DND-41 (cell line): ENCODE measurements around the gene RING1.

Experiments
- ATAC-seq: fragments of 200-7000 bp; cut with Tn5 transposase; 3 replicates; pipeline ENCODE4 v1.9.1; 2021; ENCODE audit warnings: low read depth; ENCODE audit not compliant: insufficient read depth
- DNase-seq: peaks from one replicate; pipeline ENCODE4 v3.0.0-alpha.2; 2020
- H2AFZ ChIP-seq: 2 replicates; pipeline ENCODE4 v1.6.0; 2012; ENCODE audit warnings: low read depth, low read length
- H3K27ac ChIP-seq: 2 replicates; pipeline ENCODE4 v1.5.1; 2012; ENCODE audit warnings: low read length, inconsistent platforms
- H3K27me3 ChIP-seq: fragments of 200-600 bp; sonication (generic); 2 replicates; pipeline ENCODE4 v1.6.0; 2012; ENCODE audit warnings: low read length, mild to moderate bottlenecking, inconsistent platforms; ENCODE audit not compliant: insufficient read depth, poor library complexity
- H3K36me3 ChIP-seq: 2 replicates; pipeline ENCODE4 v1.5.1; 2012; ENCODE audit warnings: low read length, inconsistent platforms; ENCODE audit not compliant: insufficient read depth
- H3K4me1 ChIP-seq: 2 replicates; pipeline ENCODE4 v1.5.1; 2012; ENCODE audit warnings: mild to moderate bottlenecking, low read length; ENCODE audit not compliant: insufficient read depth
- H3K4me2 ChIP-seq: 2 replicates; pipeline ENCODE4 v1.6.0; 2012; ENCODE audit warnings: mild to moderate bottlenecking, moderate library complexity, low read length, inconsistent platforms; ENCODE audit not compliant: insufficient read depth
- H3K4me3 ChIP-seq, 2 experiments: fragments of 200-600 bp in 1 of 2; shearing (Covaris generic) in 1 of 2; 2 replicates each; pipeline ENCODE4 v1.5.1; 2012 to 2016; ENCODE audit warnings: inconsistent platforms in 2 of 2, low read length in 2 of 2, mild to moderate bottlenecking in 2 of 2, low read depth in 1 of 2, moderate library complexity in 1 of 2
- H3K79me2 ChIP-seq: 2 replicates; pipeline ENCODE4 v1.6.0; 2012; ENCODE audit warnings: low read length, inconsistent platforms; ENCODE audit not compliant: insufficient read depth
- H3K9ac ChIP-seq: 2 replicates; pipeline ENCODE4 v1.6.0; 2012; ENCODE audit warnings: low read depth, mild to moderate bottlenecking, inconsistent platforms, low read length, moderate library complexity
- H3K9me3 ChIP-seq: 2 replicates; pipeline ENCODE4 v1.5.1; 2012; ENCODE audit warnings: low read length, moderate library complexity, mild to moderate bottlenecking, inconsistent platforms; ENCODE audit not compliant: insufficient read depth, severe bottlenecking
- H4K20me1 ChIP-seq: 2 replicates; pipeline ENCODE4 v1.6.0; 2012; ENCODE audit warnings: low read length; ENCODE audit not compliant: insufficient read depth
- CTCF ChIP-seq: IDR thresholded peaks from 2 replicates; pipeline ENCODE4 v1.5.1; 2012; ENCODE audit warnings: borderline replicate concordance, low read length, moderate library complexity, mild to moderate bottlenecking; ENCODE audit not compliant: poor library complexity, severe bottlenecking; ENCODE audit errors: extremely low read depth
- EZH2 ChIP-seq: IDR thresholded peaks from 3 replicates; pipeline ENCODE4 v1.6.1; 2012; ENCODE audit warnings: borderline replicate concordance, low read depth, mild to moderate bottlenecking, moderate library complexity, low read length, inconsistent platforms; ENCODE audit not compliant: severe bottlenecking

The RING1 gene

DNA sequence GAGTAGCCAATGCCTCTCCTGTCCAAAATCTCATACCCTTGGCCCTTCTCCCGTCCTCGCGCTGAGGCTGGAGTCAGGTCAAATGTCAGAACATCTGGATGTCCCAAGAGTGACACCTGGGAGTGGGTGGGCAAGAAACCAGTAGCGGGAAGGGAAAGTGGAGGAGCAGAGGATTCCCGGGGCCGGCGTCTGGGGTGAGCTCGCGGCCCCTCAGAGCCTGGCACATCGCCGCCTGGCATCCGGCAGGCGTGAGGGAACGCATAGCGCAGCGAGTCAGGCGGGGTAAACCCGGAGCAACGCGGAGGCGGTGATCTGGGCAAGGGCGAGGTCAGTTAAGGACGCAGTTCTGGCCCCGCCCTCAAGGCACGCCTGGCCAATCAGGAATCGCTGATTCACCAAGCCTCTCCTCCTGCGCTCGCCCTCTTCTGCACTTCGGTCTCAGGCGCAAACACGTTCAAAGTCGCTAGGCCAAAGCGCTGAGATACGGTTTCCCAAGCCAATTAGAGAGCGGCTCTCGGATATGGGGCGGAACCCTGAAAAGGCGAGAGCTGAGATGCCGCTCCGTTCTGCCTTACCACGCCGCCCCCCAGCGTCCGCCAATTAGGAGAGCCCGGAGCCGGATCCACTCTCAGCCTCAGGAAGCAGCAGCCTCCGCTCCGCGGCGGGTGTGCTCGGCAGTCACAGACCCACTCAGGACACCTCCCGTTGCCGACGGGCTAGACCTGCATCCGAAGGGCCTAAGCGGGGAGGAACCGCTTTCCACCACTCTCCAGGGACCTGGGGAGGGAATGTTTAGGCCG is 40.8 kb downstream of the RING1 start:
- peaks cover 39% of the 10 kb centered on the region for H3K4me1 ChIP-seq
- H3K9ac ChIP-seq, result peak overlapping the region; percentile 72
- H3K27me3 ChIP-seq, result no peaks in the 10 kb centered on the region
- peak; percentile 91 for ATAC-seq
- peaks cover 14% of the 10 kb centered on the region for H3K79me2 ChIP-seq
- H3K27ac ChIP-seq, result peak overlapping the region; percentile 85
- H3K4me3 ChIP-seq, result peak overlapping the region; percentile 45 to 63
- DNase-seq, result peak; percentile 98
- H3K4me2 ChIP-seq, result peak overlapping the region; percentile 88
- no peaks in the 10 kb centered on the region for H4K20me1 ChIP-seq
- TF ChIP-seq EZH2 (no peak), CTCF (peak; percentile 29)
- peaks cover 18% of the 10 kb centered on the region for H3K36me3 ChIP-seq
- peak overlapping the region; percentile 85 for H2AFZ ChIP-seq
- no peaks in the 10 kb centered on the region for H3K9me3 ChIP-seq

DNA sequence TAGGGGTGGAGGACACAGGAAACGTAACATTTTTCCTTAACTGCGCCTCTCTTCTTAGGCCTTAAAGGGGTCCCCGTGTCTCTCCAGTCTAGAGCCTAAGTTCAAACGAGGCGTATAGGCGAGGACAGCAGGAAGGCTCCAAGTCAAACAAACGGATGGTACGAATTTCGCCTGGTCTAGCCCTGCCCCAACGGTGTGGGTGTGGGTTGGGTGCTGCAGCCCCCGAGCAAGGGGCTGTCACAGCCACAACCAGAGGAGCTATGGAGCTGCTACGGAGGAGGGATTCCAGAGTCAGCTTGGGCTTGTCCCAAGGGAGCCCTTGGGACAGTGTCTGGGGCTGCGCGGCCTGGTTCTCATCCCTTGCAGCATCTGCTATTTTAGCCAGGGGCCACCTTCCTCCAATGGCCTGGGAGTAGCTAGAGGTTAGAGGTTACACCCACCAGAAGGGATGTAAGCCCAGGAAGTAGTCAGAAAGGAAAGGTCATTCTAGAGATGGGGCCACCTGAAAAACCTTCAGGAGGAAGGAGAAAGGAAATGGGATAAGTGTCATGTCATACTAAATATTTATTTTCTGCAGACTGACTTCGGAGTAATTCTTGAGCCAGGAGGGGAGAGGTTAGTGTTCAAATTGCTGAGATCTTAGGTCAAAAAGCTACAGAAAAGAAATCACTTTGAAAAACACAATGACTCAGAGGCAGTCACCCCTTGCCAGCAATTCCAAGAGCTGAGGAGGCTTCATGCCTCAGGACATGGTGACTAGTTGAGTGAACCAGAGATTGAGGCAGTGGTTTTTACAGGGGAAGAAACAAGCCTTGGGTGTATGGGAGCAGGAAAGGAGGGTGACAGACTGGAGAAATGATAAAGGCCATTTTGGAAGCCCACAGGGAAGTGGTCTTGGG is 41.7 kb downstream of the RING1 start:
- H3K79me2 ChIP-seq, result peaks cover 14% of the 10 kb centered on the region
- H3K9ac ChIP-seq, result peak overlapping the region; percentile 72
- peaks cover 39% of the 10 kb centered on the region for H3K4me1 ChIP-seq
- peak overlapping the region; percentile 85 for H3K27ac ChIP-seq
- no peaks in the 10 kb centered on the region for H3K27me3 ChIP-seq
- no peak for TF ChIP-seq CTCF
- TF ChIP-seq EZH2, result no peak
- ATAC-seq, result no peak; the same call in 1 of the 3 replicates
- H3K4me2 ChIP-seq, result peak overlapping the region; percentile 88
- H4K20me1 ChIP-seq, result no peaks in the 10 kb centered on the region
- DNase-seq, result no peak
- H3K9me3 ChIP-seq, result no peaks in the 10 kb centered on the region
- H3K36me3 ChIP-seq, result peaks cover 18% of the 10 kb centered on the region
- peak overlapping the region; percentile 45 to 63 for H3K4me3 ChIP-seq
- H2AFZ ChIP-seq, result peak overlapping the region; percentile 81

GRCh38 chr6:33250731-33251130 is 42.4 kb downstream of the RING1 start:
- peaks cover 39% of the 10 kb centered on the region for H3K4me1 ChIP-seq
- ATAC-seq (no peak), DNase-seq (no peak)
- TF ChIP-seq EZH2, result no peak
- no peak for TF ChIP-seq CTCF
- H3K4me2 ChIP-seq, result peak overlapping the region; percentile 88
- no peaks in the 10 kb centered on the region for H3K27me3 ChIP-seq
- H3K27ac ChIP-seq, result peak overlapping the region; percentile 85
- peak overlapping the region; percentile 72; the same call in 1 of the 2 replicates for H3K9ac ChIP-seq
- no peak overlapping the region for H2AFZ ChIP-seq
- no peaks in the 10 kb centered on the region for H4K20me1 ChIP-seq
- peak overlapping the region in 1 of 2 experiments; percentile 63; a peak in 2 of 4 replicates for H3K4me3 ChIP-seq
- H3K36me3 ChIP-seq, result peaks cover 21% of the 10 kb centered on the region
- H3K79me2 ChIP-seq, result peaks cover 14% of the 10 kb centered on the region
- H3K9me3 ChIP-seq, result no peaks in the 10 kb centered on the region
